GM21360 (cell line): ENCODE data around the gene PRX.
A peak's percentile ranks its signal among the peaks of the same experiment; 100 is the strongest.
"Not testable (repeated sequence)": the region's sequence is repeated elsewhere in the genome, so short reads cannot be mapped to it uniquely, and the experiment has no call there.

Source experiments
- ATAC-seq: cut with Tn5 transposase; IDR thresholded peaks from one replicate; pipeline ENCODE4 v1.9.1; 2021; ENCODE audit warnings: mild to moderate bottlenecking, moderate library complexity; ENCODE audit not compliant: unreplicated experiment

Gene PRX

GRCh38 chr19:40414542-40415535 lies 1.7 kb upstream of the PRX start:
- no peak for ATAC-seq

DNA sequence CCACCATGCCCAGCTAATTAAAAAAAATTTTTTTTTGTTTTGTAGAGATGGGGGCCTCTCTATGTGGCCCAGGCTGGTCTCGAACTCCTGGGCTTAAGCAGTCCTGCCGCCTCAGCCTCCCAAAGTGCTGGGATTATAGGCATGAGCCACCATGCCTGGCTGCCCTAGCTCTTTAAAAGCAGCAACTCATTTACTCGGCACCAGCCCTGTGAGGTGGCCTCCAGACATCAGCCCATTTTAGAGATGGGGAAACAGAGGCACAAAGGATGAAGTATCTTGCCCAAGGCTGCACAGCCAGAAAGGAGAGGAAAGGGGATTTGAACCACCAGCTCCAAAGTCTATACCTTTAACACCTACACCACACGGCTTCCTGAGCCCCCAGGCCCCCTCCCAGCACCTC lies 312 bp downstream of the PRX start:
- ATAC-seq: no peak

- no peak for ATAC-seq
Measured at GRCh38 chr19:40411958-40412499, 1.1 kb downstream of the PRX start.

GRCh38 chr19:40411125-40411842 lies 1.9 kb downstream of the PRX start:
- no peak for ATAC-seq

GRCh38 chr19:40410030-40410389 lies 3.2 kb downstream of the PRX start:
- no peak for ATAC-seq

- not testable (repeated sequence) for ATAC-seq
Measured at GRCh38 chr19:40408598-40408925, 4.6 kb downstream of the PRX start.

DNA sequence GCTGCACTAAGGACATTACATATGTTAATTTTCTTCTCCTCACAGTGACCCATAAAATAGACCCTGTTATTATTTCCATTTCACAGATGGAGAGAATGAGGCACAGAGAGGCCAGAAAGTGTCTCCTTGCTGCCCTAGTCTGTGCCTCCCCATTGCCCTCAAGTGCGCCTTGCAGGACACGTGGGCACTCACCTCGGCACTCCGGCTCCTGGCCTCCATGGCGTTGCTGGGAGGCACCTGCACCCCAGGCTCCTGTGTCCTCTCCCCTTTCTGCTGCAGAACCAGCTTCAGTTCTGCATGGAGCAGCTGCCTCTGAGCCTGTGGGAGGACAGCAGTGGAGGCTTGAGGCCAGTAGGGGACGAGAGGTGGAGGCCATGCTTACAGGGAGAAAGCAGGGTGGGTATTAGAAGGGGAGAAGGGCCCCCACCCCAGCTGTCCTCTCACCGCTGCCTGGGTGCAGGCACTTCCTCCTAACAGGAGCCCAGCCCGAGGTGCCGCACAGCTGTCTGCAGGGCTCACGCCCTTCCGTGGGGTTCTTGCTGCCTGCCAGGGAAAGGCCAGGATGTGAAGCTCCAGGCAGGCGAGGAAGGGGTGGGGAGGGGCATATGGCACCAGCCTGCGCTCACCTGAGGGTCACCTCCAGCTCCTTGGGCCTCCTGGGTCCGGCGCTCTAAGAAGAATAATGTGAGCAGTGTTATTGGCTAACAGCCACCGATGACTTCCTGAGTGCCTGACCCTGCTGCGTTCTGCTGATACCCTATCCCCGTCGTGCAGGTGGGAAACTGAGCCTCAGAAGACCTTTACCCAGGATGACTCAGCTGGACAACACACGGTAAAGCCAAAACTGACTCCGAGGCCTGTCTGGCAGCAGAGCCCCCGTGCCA lies 5.2 kb downstream of the PRX start:
- ATAC-seq: no peak

GRCh38 chr19:40403262-40403984 lies 9.8 kb downstream of the PRX start:
- peak; percentile 43 for ATAC-seq

DNA sequence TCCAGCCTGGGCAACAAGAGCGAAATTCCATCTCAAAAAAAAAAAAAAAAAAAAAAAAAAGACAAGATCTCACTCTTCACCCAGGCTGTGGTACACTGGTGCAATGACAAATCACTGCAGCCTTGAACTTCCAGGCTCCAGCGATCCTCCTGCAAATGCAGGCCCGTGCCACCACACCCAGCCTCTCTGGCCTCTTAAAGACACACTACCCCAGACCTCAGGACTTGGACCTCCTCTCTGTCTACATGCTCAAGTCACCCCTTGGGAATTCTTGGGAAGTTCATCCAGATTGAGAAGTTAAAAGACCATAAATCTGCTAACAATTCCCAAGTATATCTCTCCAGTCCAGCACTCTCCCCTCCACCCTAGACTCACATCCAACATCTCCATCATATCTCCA lies 12.6 kb downstream of the PRX start:
- ATAC-seq: no peak

DNA sequence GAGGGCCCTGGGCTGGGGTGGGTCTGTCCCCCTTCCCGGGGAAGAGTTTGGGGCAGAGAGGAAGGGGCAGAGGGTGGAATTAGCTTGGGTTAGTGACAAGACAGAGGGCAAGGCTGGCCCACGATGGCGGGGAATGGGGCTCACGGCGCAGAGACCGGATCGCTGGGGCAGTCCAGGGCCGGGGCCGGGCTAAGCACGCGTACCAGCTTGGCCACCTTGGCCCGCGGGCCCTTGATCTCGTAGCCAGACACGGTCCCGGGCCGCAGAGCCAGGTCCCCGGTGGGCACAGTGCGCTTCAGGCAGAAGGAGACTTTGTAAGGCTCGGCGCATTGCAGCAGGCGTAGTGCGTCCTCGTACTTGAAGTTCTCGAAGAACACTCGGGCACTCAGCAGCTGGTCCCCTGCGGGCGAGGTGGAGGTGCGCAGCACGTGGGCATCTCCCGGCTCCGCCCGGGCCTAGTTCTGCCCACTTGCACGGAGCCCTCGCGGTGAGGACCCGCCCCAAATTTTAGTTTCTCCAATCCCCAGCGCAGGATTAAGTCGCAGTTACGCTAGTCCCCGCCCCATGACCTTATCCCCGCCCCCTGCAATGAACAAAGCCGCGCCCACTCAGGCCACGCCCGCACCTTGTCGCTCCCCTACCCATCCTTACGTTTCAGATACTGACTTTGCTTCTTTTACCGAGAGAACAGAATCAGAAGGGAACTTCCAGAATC lies 14.6 kb downstream of the PRX start:
- ATAC-seq: no peak

- ATAC-seq: no peak
Measured at GRCh38 chr19:40397568-40397906, 15.6 kb downstream of the PRX start.

DNA sequence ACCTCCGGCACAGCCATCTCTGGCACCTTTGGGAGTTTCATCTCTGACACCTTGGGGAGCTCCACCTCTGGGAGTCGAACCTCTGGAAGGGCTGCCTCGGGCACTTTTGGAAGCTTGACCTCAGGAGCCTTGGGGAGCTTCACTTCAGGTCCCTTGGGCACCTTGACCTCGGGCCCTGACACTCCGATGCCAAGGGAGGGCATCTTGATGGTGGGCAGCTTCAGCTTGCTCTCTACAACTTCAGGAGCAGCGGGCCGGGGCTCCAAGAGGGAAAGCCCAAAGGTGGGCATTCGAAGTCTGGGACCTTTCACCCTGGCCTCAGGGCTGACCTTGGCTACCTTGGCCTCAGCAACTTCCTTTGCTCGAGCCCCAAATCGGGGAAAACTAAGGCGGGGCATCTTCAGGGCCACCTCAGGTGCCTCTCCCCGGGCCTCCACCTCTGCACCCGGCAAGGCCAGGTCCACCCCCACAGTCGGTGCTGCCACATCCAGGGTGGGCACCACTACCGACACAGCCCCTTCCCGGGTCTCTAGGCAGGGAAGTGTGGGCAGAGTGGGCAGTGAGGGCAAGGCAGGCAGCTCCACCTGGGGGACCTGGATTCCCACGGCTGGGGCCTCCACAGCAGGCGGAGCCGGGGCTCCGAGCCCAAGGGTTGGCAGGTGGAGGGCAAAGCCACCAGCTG lies 16.2 kb downstream of the PRX start:
- no peak for ATAC-seq

GRCh38 chr19:40395956-40396355 lies 17.2 kb downstream of the PRX start:
- ATAC-seq: no peak

DNA sequence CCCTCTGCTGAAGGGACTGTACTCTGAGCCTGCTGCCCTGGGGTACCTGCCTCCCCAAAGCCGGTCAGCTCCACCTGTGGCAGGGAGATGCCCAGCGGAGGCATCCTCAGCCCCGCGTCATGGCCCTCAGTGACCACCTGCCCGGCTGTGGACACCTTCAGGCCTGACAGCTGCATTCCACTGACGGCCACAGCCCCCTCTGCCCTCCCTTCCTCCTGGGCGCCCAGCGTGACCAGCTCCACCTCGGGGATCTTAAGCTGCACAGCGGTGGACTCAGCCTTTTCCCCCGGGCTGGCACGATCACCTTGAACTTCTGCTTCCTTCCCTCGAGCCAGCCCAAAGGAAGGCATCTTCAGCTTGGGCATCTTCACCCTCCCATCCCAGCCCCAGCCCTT lies 18.4 kb downstream of the PRX start:
- ATAC-seq: no peak

DNA sequence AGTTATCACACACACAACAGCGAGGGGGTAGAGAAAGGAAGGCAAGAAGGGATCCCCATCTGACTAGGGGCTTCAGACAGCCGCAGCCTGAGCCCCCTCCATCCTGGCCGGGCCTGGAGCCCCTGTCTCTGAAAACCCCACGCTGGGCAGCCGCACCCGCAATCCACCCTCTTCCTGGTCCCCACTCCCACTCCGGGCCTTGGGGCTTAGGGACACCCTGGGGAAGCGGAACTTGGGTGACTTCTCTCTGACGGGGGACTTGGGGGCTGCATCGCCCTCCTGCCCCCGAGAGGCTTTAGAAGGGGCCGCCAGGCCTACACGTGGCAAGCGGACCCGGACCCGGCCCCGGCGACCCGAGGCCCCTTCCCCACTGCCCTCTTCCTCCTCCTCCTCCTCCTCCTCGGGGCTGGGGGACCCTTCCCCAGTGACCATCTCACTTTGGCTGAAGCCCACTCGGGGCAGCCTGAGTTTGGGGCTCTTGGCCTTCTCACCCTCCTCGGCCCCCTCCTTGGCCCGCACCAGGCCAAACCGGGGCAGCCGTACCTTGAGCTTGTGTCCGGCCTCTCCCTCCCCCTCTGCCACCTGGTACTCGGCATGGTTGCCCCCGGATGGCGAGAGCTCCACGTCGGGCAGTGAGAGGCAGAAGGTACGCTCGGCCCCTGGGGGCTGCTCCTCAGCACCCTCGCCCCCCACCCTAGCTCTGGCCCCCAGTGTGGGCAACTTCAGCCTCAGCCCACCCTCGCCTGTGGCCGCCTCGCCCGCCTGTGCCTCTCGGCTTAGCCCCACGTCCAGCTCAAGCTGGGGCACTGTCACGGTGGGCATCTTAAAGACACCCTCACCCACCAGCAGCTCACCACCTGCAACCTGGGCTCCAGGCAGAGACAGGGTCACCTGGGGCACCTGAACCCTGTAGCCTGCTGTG lies 19.0 kb downstream of the PRX start:
- no peak for ATAC-seq

DNA sequence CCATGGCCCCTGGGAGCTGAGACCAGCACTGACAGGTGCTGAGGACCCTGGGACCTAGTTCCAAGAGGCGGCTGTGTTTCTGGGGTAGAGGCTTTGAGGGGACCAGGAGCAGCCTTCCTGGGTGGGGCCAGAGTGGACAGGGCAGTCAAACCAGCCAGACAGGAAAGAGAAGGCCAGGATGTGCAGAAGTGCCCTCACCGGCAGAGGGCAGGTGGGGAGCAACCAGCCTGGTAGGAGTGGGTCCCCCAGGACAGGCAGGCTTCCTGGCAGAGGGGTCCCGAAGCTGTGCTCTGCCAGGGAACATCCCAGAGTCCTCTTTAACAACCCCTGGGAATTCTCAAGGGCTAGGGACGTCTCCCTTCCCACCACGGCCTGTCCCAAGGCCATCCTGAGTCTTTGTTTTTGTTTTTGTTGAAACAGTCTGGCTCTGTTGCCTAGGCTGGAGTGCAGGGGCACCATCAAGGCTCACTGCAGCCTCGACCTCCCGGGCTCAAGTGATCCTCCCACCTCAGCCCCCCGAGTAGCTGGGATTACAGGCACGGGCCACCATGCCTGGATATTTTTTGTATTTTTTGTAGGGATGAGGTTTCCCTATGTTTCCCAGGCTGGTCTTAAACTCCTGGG lies 20.2 kb downstream of the PRX start:
- no peak for ATAC-seq

DNA sequence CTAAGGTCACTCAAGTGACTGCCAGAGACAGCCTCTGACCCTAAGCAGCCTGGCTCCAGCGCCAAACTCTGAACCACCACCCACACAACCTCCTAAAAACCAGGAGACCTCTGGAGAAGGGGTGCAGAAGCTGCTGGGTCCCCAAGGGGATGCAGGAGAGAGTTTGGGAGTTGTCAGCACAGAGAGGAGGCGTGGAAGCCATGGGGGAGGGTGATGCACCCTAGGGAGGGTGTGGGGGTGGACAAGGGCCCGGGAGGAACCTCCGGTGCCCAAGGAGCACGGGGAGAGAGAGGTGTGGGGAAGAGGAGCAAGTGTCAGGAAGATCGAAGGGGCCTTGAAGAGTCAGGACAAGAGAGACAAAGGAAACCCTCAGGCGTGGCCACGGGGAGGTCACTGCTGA lies 21.1 kb downstream of the PRX start:
- no peak for ATAC-seq
